Esophagus squamous epithelium (tissue), 4 donors: ENCODE data around the gene DNAH2.

Source experiments
- POLR2A ChIP-seq, 4 donors: fragments of 450-650 bp; IDR thresholded peaks; one replicate each; pipeline ENCODE4 v1.6.1; 2017; ENCODE audit warnings: antibody characterized with exemption in 4 of 4, mild to moderate bottlenecking in 4 of 4, moderate library complexity in 3 of 4
- TF ChIP-seq, protein P1 (sequence below), 6 experiments: fragments of 450-650 bp in 4 of 6; fragments of 200-600 bp in 2 of 6; sonication (generic) in 2 of 6; IDR thresholded peaks; one replicate each; pipeline ENCODE4 v1.5.1; 2016 to 2019; ENCODE audit warnings: antibody characterized with exemption in 6 of 6, mild to moderate bottlenecking in 4 of 6, moderate library complexity in 4 of 6

DNA sequence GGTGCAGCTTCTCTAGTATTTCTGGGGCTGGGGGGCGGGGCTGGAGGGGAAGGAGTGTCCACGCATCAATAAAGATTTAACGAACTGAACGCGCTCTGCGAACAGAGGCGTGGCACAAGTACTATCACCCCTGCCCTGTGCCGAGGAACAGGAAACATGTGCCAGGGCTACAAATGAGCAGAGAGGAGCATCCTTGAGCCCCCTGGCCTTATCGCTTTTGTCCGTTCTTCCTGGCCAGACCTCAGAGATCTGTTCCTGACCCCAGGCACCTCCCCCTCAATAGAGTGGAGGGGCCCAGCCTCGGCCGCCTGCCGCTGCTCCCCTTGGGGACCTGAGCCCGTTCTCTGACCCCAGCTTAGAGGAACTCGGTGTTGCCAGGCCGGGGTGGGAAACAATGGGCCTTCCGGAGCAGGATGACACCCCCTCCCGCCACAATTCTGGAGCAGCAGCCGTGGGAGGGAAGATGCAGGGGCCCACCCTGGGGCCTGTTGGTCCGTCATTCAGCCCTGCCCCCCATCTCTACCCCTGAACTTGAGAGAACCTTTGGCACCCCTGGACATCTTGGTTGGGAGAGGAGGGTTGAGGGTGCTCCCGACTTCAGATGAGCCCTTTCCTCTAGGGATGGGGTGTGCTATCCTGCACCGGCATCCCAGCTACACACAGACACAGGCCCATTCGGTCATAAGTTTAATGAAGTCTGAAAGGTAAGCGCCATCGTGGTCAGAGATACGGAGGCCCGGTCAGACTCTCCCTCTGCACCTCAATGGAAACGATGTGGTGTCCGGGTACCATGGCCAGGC, 138.7 kb downstream of the DNAH2 start:
- TF ChIP-seq, protein P1, sequence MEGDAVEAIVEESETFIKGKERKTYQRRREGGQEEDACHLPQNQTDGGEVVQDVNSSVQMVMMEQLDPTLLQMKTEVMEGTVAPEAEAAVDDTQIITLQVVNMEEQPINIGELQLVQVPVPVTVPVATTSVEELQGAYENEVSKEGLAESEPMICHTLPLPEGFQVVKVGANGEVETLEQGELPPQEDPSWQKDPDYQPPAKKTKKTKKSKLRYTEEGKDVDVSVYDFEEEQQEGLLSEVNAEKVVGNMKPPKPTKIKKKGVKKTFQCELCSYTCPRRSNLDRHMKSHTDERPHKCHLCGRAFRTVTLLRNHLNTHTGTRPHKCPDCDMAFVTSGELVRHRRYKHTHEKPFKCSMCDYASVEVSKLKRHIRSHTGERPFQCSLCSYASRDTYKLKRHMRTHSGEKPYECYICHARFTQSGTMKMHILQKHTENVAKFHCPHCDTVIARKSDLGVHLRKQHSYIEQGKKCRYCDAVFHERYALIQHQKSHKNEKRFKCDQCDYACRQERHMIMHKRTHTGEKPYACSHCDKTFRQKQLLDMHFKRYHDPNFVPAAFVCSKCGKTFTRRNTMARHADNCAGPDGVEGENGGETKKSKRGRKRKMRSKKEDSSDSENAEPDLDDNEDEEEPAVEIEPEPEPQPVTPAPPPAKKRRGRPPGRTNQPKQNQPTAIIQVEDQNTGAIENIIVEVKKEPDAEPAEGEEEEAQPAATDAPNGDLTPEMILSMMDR (IDR thresholded peaks at IDR 0.05), result no peak
- no peak for TF ChIP-seq POLR2A (IDR thresholded peaks at IDR 0.05)
